Measurements from ENCODE around the gene ZNF366.

DNA sequence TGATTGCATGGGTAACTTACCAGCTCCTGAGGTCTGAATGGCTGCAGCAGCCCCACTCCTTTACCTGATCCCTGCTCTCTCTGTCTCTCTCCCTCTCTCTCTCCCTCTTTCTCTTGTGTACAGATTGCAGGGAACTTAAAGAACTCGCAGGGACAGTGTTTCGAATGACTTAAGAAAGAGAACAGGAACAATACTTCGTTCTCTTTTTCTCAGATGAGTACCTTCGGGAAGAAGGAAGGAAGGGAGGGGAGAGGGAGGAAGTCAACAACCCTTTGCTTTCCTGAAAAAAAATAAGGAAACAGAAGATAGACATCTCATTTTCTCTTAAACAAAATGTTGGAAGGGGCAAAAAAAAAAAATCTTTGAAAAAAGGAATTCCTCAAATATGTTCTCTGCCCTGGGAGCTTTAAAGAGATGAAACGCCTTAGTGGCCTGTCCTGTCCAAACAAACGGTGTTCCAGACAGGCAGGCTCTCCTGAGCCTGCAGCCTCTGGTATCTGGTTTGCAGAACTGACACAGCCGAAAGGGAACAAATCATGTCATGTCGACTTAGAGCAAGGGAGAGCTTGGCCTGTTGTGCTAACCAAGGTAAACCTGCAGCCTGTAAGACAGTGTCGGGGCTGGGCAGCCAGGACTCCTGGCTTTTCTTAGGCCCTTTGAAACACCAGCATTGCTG is at the start of gene ZNF366:
- TF ChIP-seq CTCF (IDR thresholded peaks at IDR 0.05; ENCODE audit: insufficient read depth, low read depth, low read length) (no peak), EZH2 (IDR thresholded peaks at IDR 0.05; ENCODE audit: insufficient read depth, low read length) (no peak)

Data from astrocyte (in vitro differentiated cells and primary cell).